HS-27A (cell line): ENCODE data around the gene SURF2.
"Not testable (repeated sequence)": the region's sequence is repeated elsewhere in the genome, so short reads cannot be mapped to it uniquely, and the experiment has no call there.

ENCODE experiments used
- DNase-seq: peaks from one replicate; pipeline ENCODE4 v3.0.0-alpha.2; 2012; ENCODE audit warnings: low read depth, missing footprints

SURF2 gene

GRCh38 chr9:133356391-133357091 lies at the start of gene SURF2, which contains the start of gene SURF1:
SURF2 (plus strand) TSS chr9:133356550; CDS start chr9:133356593, 43 bp downstream.
SURF1 (minus strand) TSS chr9:133356487; CDS start chr9:133356453, 34 bp downstream.
- no peak for DNase-seq

GRCh38 chr9:133307301-133307700 lies 49.0 kb upstream of the SURF2 start:
- no peak for DNase-seq

- DNase-seq, result no peak
Observed at GRCh38 chr9:133309608-133310007, 46.7 kb upstream of the SURF2 start.

- DNase-seq, result no peak
Observed at GRCh38 chr9:133315997-133316396, 40.4 kb upstream of the SURF2 start.

- not testable (repeated sequence) for DNase-seq
Observed at GRCh38 chr9:133317551-133317950, 38.8 kb upstream of the SURF2 start.

DNA sequence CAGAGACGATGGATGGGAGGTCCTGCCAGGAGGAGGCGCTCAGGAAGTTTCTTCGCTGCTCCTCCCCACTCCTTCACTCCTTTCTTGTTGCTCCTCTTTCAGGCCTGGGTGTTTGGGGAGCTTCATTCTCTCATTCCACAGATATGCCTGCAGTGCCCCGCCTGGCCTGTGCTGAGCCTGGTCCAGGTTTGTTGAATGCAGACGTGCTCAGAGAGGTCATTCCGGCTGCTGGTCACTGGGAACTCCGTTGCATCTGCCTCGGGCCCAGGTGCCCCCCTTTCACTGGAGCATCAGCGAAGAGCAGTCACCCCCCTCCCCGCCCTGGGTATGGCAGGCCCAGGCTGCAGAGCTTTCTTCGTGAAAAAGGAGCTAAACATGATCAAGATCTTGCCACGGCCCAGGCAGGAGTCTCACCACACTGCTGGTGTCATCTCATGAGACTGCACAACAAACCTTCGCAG lies 35.9 kb upstream of the SURF2 start:
- DNase-seq, result no peak

GRCh38 chr9:133321411-133321935 lies 34.9 kb upstream of the SURF2 start:
- DNase-seq, result no peak

- no peak for DNase-seq
Observed at GRCh38 chr9:133322701-133323100, 33.6 kb upstream of the SURF2 start.

DNA sequence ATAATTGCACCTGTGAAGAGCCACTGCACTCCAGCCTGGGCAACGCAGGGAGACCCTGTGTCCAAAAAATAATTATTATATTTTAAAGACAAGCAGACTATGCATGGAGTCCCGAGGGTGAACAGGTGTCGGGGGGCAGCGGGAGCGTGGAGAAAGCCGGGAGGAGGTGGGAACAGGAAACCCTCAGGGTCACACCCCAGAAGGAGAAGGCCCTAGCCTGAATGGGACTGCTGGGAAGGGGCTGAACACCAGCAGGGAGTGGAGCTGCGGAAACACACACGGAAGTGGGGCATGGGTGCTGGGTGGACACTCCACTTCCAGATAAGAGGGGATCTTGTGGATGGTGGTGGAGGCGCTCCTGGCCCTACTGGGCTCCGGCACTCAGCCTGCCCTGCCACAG lies 33.1 kb upstream of the SURF2 start:
- no peak for DNase-seq

- DNase-seq, result no peak
Observed at GRCh38 chr9:133323991-133324703, 32.2 kb upstream of the SURF2 start.

DNA sequence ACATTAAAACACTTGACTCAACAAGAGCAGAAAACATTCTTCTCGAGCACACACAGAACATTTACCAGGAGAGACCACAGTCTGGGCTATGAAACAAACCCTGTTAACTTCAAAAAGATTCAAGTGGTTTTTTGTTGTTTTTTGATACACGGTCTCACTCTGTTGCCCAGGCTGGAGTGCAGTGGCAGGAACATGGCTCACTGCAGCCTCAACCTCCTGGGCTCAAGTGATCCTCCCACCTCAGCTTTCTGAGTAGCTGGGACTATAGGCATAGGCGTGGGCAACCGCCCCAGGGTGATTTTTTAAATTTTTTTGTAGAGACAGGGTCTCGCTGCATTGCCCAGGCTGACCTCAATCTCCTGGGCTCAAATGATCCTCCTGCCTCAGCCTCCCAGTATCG lies 29.3 kb upstream of the SURF2 start:
- DNase-seq, result not testable (repeated sequence)

DNA sequence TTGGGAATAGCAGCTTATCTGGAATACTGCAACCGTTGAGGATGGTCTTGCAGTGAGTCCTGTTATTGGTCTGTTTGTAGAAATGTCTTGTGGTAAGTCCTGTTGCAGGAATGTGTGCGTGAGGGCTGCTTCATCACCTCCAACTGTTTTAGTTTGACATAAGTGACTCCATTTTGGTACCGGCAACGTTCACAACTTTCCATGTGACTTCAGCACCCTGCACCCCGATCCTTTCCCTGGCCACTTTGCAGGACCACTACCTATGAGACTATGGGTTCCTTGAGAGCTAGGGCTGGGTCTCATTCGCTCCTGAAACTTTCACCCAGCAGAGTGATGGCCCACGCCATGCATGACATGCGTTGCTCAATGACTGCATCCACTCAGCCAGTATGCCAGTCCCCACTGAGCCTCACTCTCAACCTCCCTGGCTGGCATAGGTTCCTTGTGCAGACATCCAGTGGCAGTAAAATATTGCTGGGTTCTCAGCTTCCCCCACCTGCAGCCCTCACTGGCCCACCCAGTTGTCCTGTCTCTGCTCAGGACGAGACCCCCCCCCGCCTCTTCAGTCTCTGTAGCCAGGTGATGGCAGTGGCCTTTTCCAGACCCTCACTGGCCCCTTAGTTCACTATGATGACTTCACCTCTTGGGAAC lies 28.4 kb upstream of the SURF2 start:
- no peak for DNase-seq

GRCh38 chr9:133329306-133330156 lies 26.8 kb upstream of the SURF2 start:
- not testable (repeated sequence) for DNase-seq

DNA sequence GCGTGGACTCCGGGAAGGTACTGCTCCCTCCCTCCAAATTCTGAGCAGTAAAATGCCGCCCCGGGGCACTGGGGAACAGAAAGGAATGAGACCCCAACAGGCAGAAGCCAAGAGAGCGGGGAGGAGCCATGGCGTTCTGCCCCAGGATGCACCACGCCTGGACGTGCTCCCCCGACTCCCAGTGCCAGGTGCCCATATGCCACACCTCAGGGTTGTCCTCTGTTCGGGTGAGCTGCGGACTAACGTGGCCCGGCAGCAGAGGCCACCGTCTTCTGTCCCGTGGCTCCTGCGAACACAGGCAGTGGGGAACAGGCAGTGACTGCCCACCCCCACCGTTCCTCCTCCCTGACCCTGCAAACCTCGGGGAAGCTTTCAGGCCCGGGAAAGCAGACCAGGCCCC lies 25.1 kb upstream of the SURF2 start:
- DNase-seq, result no peak

GRCh38 chr9:133331641-133332380 lies 24.5 kb upstream of the SURF2 start:
- DNase-seq, result no peak

DNA sequence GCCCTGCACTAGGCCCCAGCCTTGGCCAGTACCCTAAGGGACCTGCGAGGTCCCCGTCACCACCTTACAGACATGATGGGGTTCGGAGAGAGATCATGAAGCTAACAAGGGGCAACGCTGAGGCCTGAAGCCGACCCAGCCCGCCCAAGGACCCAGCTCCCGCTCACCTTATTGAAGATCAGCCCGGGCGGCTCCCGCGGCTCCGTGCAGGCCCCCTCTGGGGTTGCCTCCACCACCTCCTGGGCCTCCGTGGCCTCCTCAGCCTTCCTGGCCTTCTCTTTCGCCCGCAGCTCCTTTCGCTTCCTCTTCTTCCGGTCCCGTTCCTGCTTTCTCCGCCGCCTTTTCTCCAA lies 24.0 kb upstream of the SURF2 start:
- no peak for DNase-seq

GRCh38 chr9:133333011-133333410 lies 23.3 kb upstream of the SURF2 start:
- no peak for DNase-seq

GRCh38 chr9:133333566-133333965 lies 22.8 kb upstream of the SURF2 start:
- DNase-seq, result no peak

DNA sequence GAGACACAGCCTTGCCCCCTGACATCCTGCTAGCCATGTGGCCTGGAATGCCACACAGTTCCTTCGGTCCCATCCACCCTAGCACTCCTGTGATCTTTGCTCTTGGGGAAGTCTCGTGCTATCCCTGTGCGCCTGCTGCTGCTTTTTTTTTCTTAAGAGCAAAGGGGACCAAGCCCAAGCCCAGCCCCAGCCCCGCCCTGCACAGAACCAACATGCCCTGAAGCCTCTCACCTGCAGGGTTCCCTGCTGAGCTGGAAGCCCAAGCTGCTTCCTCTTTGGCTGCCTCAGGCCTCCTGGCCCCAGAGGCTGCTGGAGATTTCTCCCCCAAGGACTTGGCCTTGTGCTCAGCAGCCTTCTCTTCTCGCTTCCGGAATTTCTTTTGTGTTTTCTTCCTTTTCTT lies 22.2 kb upstream of the SURF2 start:
- no peak for DNase-seq

DNA sequence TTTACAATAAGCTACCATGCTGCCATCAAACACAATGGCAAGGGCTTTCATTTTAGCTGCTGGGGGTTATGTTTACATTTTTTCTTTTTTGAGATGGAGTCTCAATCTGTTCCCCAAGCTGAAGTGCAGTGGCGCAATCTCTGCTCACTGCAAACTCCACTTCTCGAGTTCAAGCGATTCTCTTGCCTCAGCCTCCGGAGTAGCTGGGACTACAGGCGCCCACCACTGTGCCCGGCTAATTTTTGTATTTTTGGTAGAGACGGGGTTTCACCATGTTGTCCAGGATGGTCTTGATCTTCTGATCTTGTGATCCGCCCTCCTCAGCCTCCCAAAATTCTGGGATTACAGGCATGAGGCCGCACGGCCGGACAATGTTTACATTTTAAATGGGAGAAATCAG lies 21.5 kb upstream of the SURF2 start:
- not testable (repeated sequence) for DNase-seq
